ENCODE measurements around the gene IFIT1B. TPM values are rescaled to one million over a fixed set of nuclear protein-coding genes. Genes with fewer than 3 reads are reported as not detected.

The IFIT1B gene
- total and polyA plus RNA-seq, 9 of the 15 experiments (the other 6 are each of a cell fraction or from before 2014, with no cell fraction given) = not detected

DNA sequence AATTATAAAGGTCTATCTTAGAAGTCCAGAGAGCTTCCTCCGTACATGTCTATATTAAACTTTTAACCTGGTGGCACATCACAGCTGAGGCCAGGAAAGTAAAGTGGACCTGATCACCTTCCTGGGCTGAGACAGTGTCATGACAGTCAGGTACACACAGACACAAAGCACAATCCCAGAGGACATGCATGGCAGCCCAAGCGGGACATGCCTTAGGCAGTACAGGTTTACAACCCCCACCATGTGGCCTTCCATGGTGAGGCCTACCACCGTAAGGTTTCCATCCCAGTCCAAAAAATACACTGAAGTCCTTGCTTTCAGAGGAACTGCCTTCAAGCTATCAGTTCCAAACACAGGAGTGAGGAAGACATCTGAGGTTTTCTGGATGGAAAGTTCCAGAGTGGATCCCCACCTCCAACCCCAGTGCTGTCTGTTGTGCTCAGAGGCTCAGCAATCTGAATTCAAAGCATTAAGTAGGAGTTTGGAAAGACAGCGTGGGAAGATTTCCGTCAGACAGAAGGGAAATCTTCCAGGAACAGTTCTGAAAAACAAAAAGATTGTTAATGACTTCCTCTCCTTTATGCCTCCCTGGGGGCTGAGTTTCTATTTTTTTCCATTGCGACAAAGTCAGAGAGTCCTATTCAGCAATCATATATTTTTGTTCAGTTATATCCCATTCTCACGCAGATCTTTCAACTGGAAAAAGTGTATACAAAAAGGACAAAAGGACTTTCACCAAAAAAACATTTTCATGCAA, 30.0 kb upstream of the IFIT1B start:
- ATAC-seq = no peak
- H3K27ac ChIP-seq (ENCODE audit: extremely low read depth, low read depth, low read length) = no peak overlapping the region
- no peaks in the 10 kb centered on the region for H3K36me3 ChIP-seq (ENCODE audit: control insufficient read depth, insufficient read depth, low read length)
- H3K9me1 ChIP-seq (ENCODE audit: control insufficient read depth, insufficient read depth, low read length) = no peaks in the 10 kb centered on the region
- H4K20me1 ChIP-seq (replicated peaks; ENCODE audit: control insufficient read depth, insufficient read depth, low read length) = no peaks in the 10 kb centered on the region
- POLR2A ChIA-PET = interaction anchor here (0.7 kb wide), 1 partner anchor 24 kb away, joined by 3 read pairs; no protein-coding TSS in a partner anchor
- 59% methylated on average over 7 of the region's 7 CpGs for WGBS (ENCODE audit: insufficient coverage, low coverage, missing lambda C conversion rate)
- CTCF ChIA-PET (ENCODE audit: low intra/inter-chr PET ratio) = no interaction called here
- no peak for FAIRE-seq
- H3K27me3 ChIP-seq (ENCODE audit: control insufficient read depth in 2 of 2, insufficient read depth in 2 of 2, low read length in 2 of 2) = no peaks in the 10 kb centered on the region
- intact Hi-C loops (cut with micrococcal nuclease) = no loop called here
- H2AFZ ChIP-seq (ENCODE audit: low read depth, low read length) = peak overlapping the region; percentile 58; the same call in 1 of the 2 replicates
- H3K9ac ChIP-seq (ENCODE audit: insufficient read depth in 1 of 2, low read depth in 2 of 2, low read length in 2 of 2) = no peak overlapping the region
- DNase-seq (ENCODE audit: extremely low read depth in 1 of 4, low spot score in 3 of 4) = no peak
- in situ Hi-C loops (cut with MboI) = no loop called here
- H3K79me2 ChIP-seq (ENCODE audit: control insufficient read depth, insufficient read depth, low read length) = no peaks in the 10 kb centered on the region
- TF ChIP-seq ZNF175 (CRISPR knock-in tag; IDR thresholded peaks at IDR 0.05; ENCODE audit: low read depth) (no peak), ASH1L (IDR thresholded peaks at IDR 0.05; ENCODE audit: borderline replicate concordance, low read depth, partially characterized antibody) (no peak), ZBED1 (IDR thresholded peaks at IDR 0.05) (no peak)
- H3K4me2 ChIP-seq (ENCODE audit: insufficient read depth, low read length) = no peak overlapping the region
- no peak overlapping the region for H3K4me3 ChIP-seq
- no peaks in the 10 kb centered on the region; the same call in 1 of the 2 replicates for H3K9me3 ChIP-seq (replicated peaks; ENCODE audit: control insufficient read depth, insufficient read depth, low read depth, low read length)
- BruUV-seq (replicated peaks) = no TSS peak
- peaks cover 5 to 23% of the 10 kb centered on the region in 2 experiments; a peak in 4 of 5 replicates for H3K4me1 ChIP-seq (replicated peaks in 1 of 2; ENCODE audit: control insufficient read depth in 2 of 2, insufficient read depth in 2 of 2, low read length in 2 of 2)

DNA sequence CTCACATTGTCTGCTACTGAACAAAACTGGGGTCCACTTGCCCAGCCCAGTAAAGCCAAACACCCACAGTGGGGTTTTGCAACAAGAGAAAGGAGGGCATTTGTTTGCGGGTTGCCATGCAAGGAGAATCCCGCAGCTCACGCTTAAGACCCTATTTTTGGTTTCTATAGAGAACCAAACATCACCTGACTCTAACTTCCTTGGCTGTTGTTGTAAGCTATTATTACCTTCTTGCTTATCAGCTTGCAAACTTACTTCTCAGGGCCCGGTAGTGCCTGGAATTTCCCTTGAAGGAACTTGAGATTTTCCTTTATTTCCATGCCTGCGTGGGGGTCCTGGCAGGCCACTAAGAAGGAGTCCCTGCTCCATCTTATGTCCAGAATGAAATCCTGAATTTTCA, 29.4 kb upstream of the IFIT1B start:
- no peaks in the 10 kb centered on the region for H3K27me3 ChIP-seq (ENCODE audit: control insufficient read depth in 2 of 2, insufficient read depth in 2 of 2, low read length in 2 of 2)
- 66% methylated on average over 5 of the region's 5 CpGs for WGBS (ENCODE audit: insufficient coverage, low coverage, missing lambda C conversion rate)
- H2AFZ ChIP-seq (ENCODE audit: low read depth, low read length) = no peak overlapping the region
- H3K4me1 ChIP-seq (replicated peaks in 1 of 2; ENCODE audit: control insufficient read depth in 2 of 2, insufficient read depth in 2 of 2, low read length in 2 of 2) = peaks cover 5 to 28% of the 10 kb centered on the region in 2 experiments; a peak in 4 of 5 replicates
- intact Hi-C loops (cut with micrococcal nuclease) = no loop called here
- DNase-seq (ENCODE audit: extremely low read depth in 1 of 4, low spot score in 3 of 4) = no peak
- no peak for FAIRE-seq
- H4K20me1 ChIP-seq (replicated peaks; ENCODE audit: control insufficient read depth, insufficient read depth, low read length) = no peaks in the 10 kb centered on the region
- H3K9me3 ChIP-seq (replicated peaks; ENCODE audit: control insufficient read depth, insufficient read depth, low read depth, low read length) = no peaks in the 10 kb centered on the region; the same call in 1 of the 2 replicates
- no peaks in the 10 kb centered on the region for H3K9me1 ChIP-seq (ENCODE audit: control insufficient read depth, insufficient read depth, low read length)
- H3K4me3 ChIP-seq = no peak overlapping the region
- ChIA-PET POLR2A (interaction anchor here (0.7 kb wide), 1 partner anchor 24 kb away, joined by 3 read pairs; no protein-coding TSS in a partner anchor), CTCF (ENCODE audit: low intra/inter-chr PET ratio) (no interaction called here)
- H3K9ac ChIP-seq (ENCODE audit: insufficient read depth in 1 of 2, low read depth in 2 of 2, low read length in 2 of 2) = no peak overlapping the region
- no peaks in the 10 kb centered on the region for H3K79me2 ChIP-seq (ENCODE audit: control insufficient read depth, insufficient read depth, low read length)
- in situ Hi-C loops (cut with MboI) = no loop called here
- BruUV-seq (replicated peaks) = no TSS peak
- no peak overlapping the region for H3K27ac ChIP-seq (ENCODE audit: extremely low read depth, low read depth, low read length)
- H3K36me3 ChIP-seq (ENCODE audit: control insufficient read depth, insufficient read depth, low read length) = no peaks in the 10 kb centered on the region
- H3K4me2 ChIP-seq (ENCODE audit: insufficient read depth, low read length) = no peak overlapping the region
- no peak for ATAC-seq
- no peak for TF ChIP-seq ELF2 (CRISPR knock-in tag; IDR thresholded peaks at IDR 0.05)
- no peak for TF ChIP-seq ZKSCAN3 (CRISPR knock-in tag; IDR thresholded peaks at IDR 0.05)
- TF ChIP-seq BMI1 (IDR thresholded peaks at IDR 0.05; ENCODE audit: low read length) = no peak
- no peak for TF ChIP-seq ZNF696 (CRISPR knock-in tag; conservative IDR thresholded peaks at IDR 0.05)
- TF ChIP-seq RB1 (IDR thresholded peaks at IDR 0.05; ENCODE audit: low read depth) = no peak
- TF ChIP-seq FOXP1 (CRISPR knock-in tag; IDR thresholded peaks at IDR 0.05) = no peak

Measured in K562 (cell line).